Trophoblast cell (in vitro differentiated cells and primary cell): ENCODE results near the gene MORC2.

Source experiments
- DNase-seq, 2 donors: peaks; one replicate each; pipeline ENCODE4 v3.0.0-alpha.2; 2016
- H2AFZ ChIP-seq: 2 replicates; pipeline ENCODE4 v1.6.1; 2013; ENCODE audit warnings: low read length, moderate library complexity, mild to moderate bottlenecking; ENCODE audit not compliant: insufficient read depth, poor library complexity
- H2AK5ac ChIP-seq: 2 replicates; pipeline ENCODE4 v1.6.1; 2013; ENCODE audit warnings: mild to moderate bottlenecking, low read length
- H2BK120ac ChIP-seq: 2 replicates; pipeline ENCODE4 v1.6.1; 2013; ENCODE audit warnings: low read length, mild to moderate bottlenecking, moderate library complexity; ENCODE audit not compliant: insufficient read depth, poor library complexity
- H2BK12ac ChIP-seq: 2 replicates; pipeline ENCODE4 v1.6.1; 2013; ENCODE audit warnings: mild to moderate bottlenecking, low read length, moderate library complexity
- H2BK5ac ChIP-seq: 2 replicates; pipeline ENCODE4 v1.6.1; 2013; ENCODE audit warnings: low read length, low read depth, moderate library complexity, mild to moderate bottlenecking; ENCODE audit not compliant: poor library complexity
- H3K14ac ChIP-seq: 2 replicates; pipeline ENCODE4 v1.6.1; 2013; ENCODE audit warnings: mild to moderate bottlenecking, low read length
- H3K18ac ChIP-seq: 2 replicates; pipeline ENCODE4 v1.6.1; 2013; ENCODE audit warnings: mild to moderate bottlenecking, low read length
- H3K23ac ChIP-seq: 2 replicates; pipeline ENCODE4 v1.6.1; 2013; ENCODE audit warnings: low read length
- H3K27ac ChIP-seq: 2 replicates; pipeline ENCODE4 v1.5.1; 2013; ENCODE audit warnings: low read depth, mild to moderate bottlenecking, inconsistent platforms, low read length, moderate library complexity
- H3K27me3 ChIP-seq: 2 replicates; pipeline ENCODE4 v1.6.1; 2013; ENCODE audit warnings: inconsistent platforms, mild to moderate bottlenecking, low read length, moderate library complexity; ENCODE audit not compliant: insufficient read depth
- H3K36me3 ChIP-seq, 2 experiments: 1 replicate in 1 of 2; 2 replicates in 1 of 2; pipeline ENCODE4 v1.6.1; 2013; ENCODE audit warnings: low read length in 2 of 2, mild to moderate bottlenecking in 2 of 2, moderate library complexity in 1 of 2; ENCODE audit not compliant: insufficient read depth in 2 of 2, control insufficient read depth in 1 of 2
- H3K4ac ChIP-seq: 2 replicates; pipeline ENCODE4 v1.6.1; 2013; ENCODE audit warnings: low read depth, mild to moderate bottlenecking, low read length, moderate library complexity
- H3K4me1 ChIP-seq, 2 experiments: 1 replicate in 1 of 2; 2 replicates in 1 of 2; pipeline ENCODE4 v1.6.1; 2013; ENCODE audit warnings: low read length in 2 of 2, mild to moderate bottlenecking in 2 of 2, moderate library complexity in 1 of 2; ENCODE audit not compliant: insufficient read depth in 2 of 2, control insufficient read depth in 1 of 2
- H3K4me2 ChIP-seq: 2 replicates; pipeline ENCODE4 v1.6.1; 2013; ENCODE audit warnings: inconsistent platforms, mild to moderate bottlenecking, low read length, moderate library complexity
- H3K4me3 ChIP-seq: 2 replicates; pipeline ENCODE4 v1.5.1; 2013; ENCODE audit warnings: mild to moderate bottlenecking, low read depth, low read length, inconsistent platforms
- H3K79me1 ChIP-seq: one replicate; pipeline ENCODE4 v1.6.1; 2013; ENCODE audit warnings: low read length
- H3K79me2 ChIP-seq: 2 replicates; pipeline ENCODE4 v1.6.1; 2013; ENCODE audit warnings: low read length, mild to moderate bottlenecking; ENCODE audit not compliant: control insufficient read depth, insufficient read depth, poor library complexity
- H3K9ac ChIP-seq: 2 replicates; pipeline ENCODE4 v1.6.1; 2013; ENCODE audit warnings: mild to moderate bottlenecking, low read length
- H3K9me3 ChIP-seq: 2 replicates; pipeline ENCODE4 v1.6.1; 2013; ENCODE audit warnings: low read depth, mild to moderate bottlenecking, control low read depth, inconsistent platforms, low read length; ENCODE audit not compliant: insufficient read depth
- H4K12ac ChIP-seq: 2 replicates; pipeline ENCODE4 v1.6.1; 2013; ENCODE audit warnings: low read depth, mild to moderate bottlenecking, low read length, moderate library complexity
- H4K8ac ChIP-seq: 2 replicates; pipeline ENCODE4 v1.6.1; 2013; ENCODE audit warnings: low read depth, mild to moderate bottlenecking, low read length, moderate library complexity
- H4K91ac ChIP-seq: one replicate; pipeline ENCODE4 v1.6.1; 2013; ENCODE audit warnings: low read depth, mild to moderate bottlenecking, low read length, moderate library complexity
- WGBS: extraction: QIAGEN DNeasy Blood & Tissue Kit; methylation state at CpG from one replicate; pipeline ENCODE4 v1.1.7; 2013; ENCODE audit warnings: missing lambda C conversion rate; ENCODE audit not compliant: insufficient read length, insufficient coverage; ENCODE audit errors: extremely low coverage; 5-methylcytosine and 5-hydroxymethylcytosine counted together

The MORC2 gene

DNA sequence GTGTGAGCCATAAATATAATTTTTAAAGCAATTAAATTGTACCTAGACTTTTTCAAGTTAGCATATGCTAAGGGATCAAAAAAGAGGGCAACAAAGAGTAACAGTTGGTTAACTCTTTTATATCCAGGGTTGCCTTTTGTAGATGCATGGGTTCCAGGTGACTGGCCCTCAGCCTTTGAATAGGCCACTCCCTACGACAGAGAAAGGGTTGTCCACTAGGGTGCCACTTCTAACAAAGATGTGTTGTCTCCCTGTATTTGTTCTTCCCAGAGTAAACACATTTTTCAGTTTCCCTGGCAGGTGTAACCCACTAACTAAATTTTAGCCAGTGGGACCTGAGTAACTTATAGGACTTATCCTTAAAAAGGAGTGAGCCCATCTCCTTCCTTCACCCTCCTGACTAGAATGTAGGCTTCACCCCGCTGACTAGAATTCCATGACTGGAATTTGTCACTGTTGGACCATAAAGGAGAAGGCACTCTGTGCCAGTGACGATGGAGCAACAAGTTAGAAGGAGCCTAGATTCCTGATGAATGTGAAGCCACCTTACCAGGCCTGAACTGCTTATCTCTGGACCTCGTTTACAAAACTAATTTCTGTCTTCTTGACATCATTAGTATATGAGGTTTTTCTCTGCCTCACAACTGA, 17.1 kb upstream of the MORC2 start:
- Histone ChIP-seq H3K4me2 (no peak overlapping the region), H2AK5ac (no peak overlapping the region), H3K79me2 (no peaks in the 10 kb centered on the region), H3K23ac (no peak overlapping the region), H3K4me1 (no peaks in the 10 kb centered on the region), H4K12ac (no peak overlapping the region), H3K14ac (no peak overlapping the region), H3K4ac (no peak overlapping the region), H3K27ac (no peak overlapping the region), H3K9ac (no peak overlapping the region), H2BK120ac (no peak overlapping the region), H2BK5ac (no peak overlapping the region), H3K18ac (no peak overlapping the region), H2BK12ac (no peak overlapping the region), H3K9me3 (no peaks in the 10 kb centered on the region), H4K91ac (no peak overlapping the region), H2AFZ (no peak overlapping the region), H4K8ac (no peak overlapping the region), H3K27me3 (no peaks in the 10 kb centered on the region), H3K79me1 (no peaks in the 10 kb centered on the region), H3K4me3 (no peak overlapping the region), H3K36me3 (no peaks in the 10 kb centered on the region)
- DNase-seq = no peak
- WGBS = no CpG with 5 or more reads among the region's 4 CpGs

DNA sequence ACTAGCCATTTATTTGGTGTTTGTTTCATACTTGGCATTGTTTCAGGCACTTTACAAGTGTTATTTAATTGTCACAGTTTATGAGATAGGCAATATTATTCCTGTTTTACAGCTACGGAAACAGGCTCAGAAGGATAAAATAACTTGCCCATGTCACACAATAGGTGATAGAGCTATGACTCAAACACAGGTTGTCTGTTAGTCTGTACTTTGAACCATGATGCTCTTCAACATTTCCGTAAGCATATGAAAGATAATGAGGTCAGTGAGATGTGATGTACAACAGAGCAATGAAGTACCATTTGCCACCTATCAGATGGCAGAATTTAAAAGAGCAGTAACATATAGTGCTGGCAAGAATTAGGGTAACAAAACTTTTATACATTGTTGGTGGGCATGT, 15.7 kb upstream of the MORC2 start:
- Histone ChIP-seq H3K4me1 (no peaks in the 10 kb centered on the region), H3K23ac (no peak overlapping the region), H3K27ac (no peak overlapping the region), H3K79me2 (no peaks in the 10 kb centered on the region), H3K4ac (no peak overlapping the region), H2BK12ac (no peak overlapping the region), H3K36me3 (no peaks in the 10 kb centered on the region), H2BK5ac (no peak overlapping the region), H3K18ac (no peak overlapping the region), H3K27me3 (no peaks in the 10 kb centered on the region), H2BK120ac (no peak overlapping the region), H2AK5ac (no peak overlapping the region), H4K8ac (no peak overlapping the region), H3K9ac (no peak overlapping the region), H3K79me1 (no peaks in the 10 kb centered on the region), H3K9me3 (no peaks in the 10 kb centered on the region), H3K4me2 (no peak overlapping the region), H3K4me3 (no peak overlapping the region), H2AFZ (no peak overlapping the region), H4K12ac (no peak overlapping the region), H3K14ac (no peak overlapping the region), H4K91ac (no peak overlapping the region)
- WGBS = no CpG with 5 or more reads among the region's 2 CpGs
- no peak for DNase-seq

DNA sequence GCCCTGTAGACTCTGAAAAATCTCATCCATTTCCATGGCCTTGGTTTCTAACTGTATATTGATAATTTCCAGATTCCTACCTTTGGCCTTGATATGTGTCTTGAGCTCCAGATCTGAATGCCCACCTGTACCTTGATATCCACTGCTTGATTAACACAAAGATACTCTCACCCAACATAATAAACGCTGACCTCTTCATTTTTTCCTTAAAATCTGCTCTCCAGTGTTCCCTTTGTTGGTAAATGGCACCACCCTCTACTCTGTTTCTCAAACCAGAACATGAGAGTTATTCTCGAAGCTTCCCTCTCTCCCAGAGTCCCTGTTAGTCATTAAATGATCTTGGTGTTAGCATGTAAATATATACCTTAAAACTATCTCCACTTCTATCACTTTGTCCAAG, 13.9 kb upstream of the MORC2 start:
- Histone ChIP-seq H3K4ac (no peak overlapping the region), H3K79me1 (no peaks in the 10 kb centered on the region), H3K36me3 (no peaks in the 10 kb centered on the region), H4K12ac (no peak overlapping the region), H3K18ac (no peak overlapping the region), H4K91ac (no peak overlapping the region), H3K23ac (no peak overlapping the region), H2BK12ac (no peak overlapping the region), H3K4me3 (no peak overlapping the region), H3K4me2 (no peak overlapping the region), H3K79me2 (no peaks in the 10 kb centered on the region), H3K27me3 (no peaks in the 10 kb centered on the region), H2BK5ac (no peak overlapping the region), H3K27ac (no peak overlapping the region), H3K4me1 (no peaks in the 10 kb centered on the region), H4K8ac (no peak overlapping the region), H2BK120ac (no peak overlapping the region), H3K9me3 (no peaks in the 10 kb centered on the region), H2AFZ (no peak overlapping the region), H3K9ac (no peak overlapping the region), H3K14ac (no peak overlapping the region), H2AK5ac (no peak overlapping the region)
- no CpG with 5 or more reads among the region's 2 CpGs for WGBS
- no peak for DNase-seq

DNA sequence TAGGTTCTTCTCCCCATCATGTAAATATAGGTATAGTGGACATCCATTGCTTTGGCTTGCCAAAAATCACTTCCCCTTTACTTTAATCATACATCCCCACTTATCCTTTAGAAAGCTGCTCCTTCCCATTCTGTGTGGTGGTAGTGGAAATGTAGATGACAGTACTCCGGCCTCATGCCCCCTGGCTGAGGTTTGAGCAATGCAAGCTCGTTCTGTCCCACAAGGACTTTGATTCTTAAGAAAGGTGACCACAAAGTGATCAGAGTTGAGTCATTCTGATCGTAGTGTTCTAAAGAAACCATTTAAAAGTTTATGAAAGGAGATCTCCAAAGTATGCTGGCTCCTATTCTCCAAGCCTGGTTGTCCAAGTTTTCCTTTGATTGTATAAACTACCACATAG, 11.4 kb upstream of the MORC2 start:
- Histone ChIP-seq H2BK5ac (no peak overlapping the region), H3K23ac (no peak overlapping the region), H3K9ac (no peak overlapping the region), H3K14ac (no peak overlapping the region), H3K4me1 (no peaks in the 10 kb centered on the region), H2AK5ac (no peak overlapping the region), H3K4ac (no peak overlapping the region), H4K12ac (no peak overlapping the region), H3K4me2 (no peak overlapping the region), H3K9me3 (no peaks in the 10 kb centered on the region), H3K27me3 (no peaks in the 10 kb centered on the region), H3K27ac (no peak overlapping the region), H3K79me2 (no peaks in the 10 kb centered on the region), H4K91ac (no peak overlapping the region), H3K79me1 (no peaks in the 10 kb centered on the region), H3K18ac (no peak overlapping the region), H3K4me3 (no peak overlapping the region), H2BK120ac (no peak overlapping the region), H4K8ac (no peak overlapping the region), H3K36me3 (peaks cover 0 to 12% of the 10 kb centered on the region in 2 experiments), H2BK12ac (no peak overlapping the region), H2AFZ (no peak overlapping the region)
- no CpG with 5 or more reads among the region's 3 CpGs for WGBS
- DNase-seq = no peak
